Fibroblast of pulmonary artery (primary cell): ENCODE results near the gene BBS9.
A peak's percentile ranks its signal among the peaks of the same experiment; 100 is the strongest.
"Not testable (repeated sequence)": the region's sequence is repeated elsewhere in the genome, so short reads cannot be mapped to it uniquely, and the experiment has no call there.

Source experiments
- DNase-seq: peaks from one replicate; pipeline ENCODE4 v3.0.0-alpha.2; 2010; ENCODE audit warnings: low read depth
- H3K4me3 ChIP-seq: replicated peaks from 2 replicates; pipeline ENCODE4 v1.5.1; 2011; ENCODE audit warnings: low read depth, mild to moderate bottlenecking, control low read depth, low read length, moderate library complexity
- CTCF ChIP-seq: IDR thresholded peaks from 2 replicates; pipeline ENCODE4 v1.5.1; 2011; ENCODE audit warnings: mild to moderate bottlenecking, control low read depth, low read length, inconsistent platforms; ENCODE audit errors: missing control alignments

The BBS9 gene

GRCh38 chr7:33466203-33466602, 336.8 kb downstream of the BBS9 start:
- TF ChIP-seq CTCF, result no peak
- no peak for DNase-seq
- no peak overlapping the region for H3K4me3 ChIP-seq

GRCh38 chr7:33471636-33472242, 342.4 kb downstream of the BBS9 start:
- TF ChIP-seq CTCF, result no peak
- no peak for DNase-seq
- no peak overlapping the region for H3K4me3 ChIP-seq

GRCh38 chr7:33472348-33473025, 343.1 kb downstream of the BBS9 start:
- H3K4me3 ChIP-seq, result no peak overlapping the region
- TF ChIP-seq CTCF, result no peak
- no peak for DNase-seq

- no peak for DNase-seq
- no peak for TF ChIP-seq CTCF
- no peak overlapping the region for H3K4me3 ChIP-seq
Measured at GRCh38 chr7:33477719-33478480, 348.5 kb downstream of the BBS9 start.

GRCh38 chr7:33484476-33484875, 355.1 kb downstream of the BBS9 start:
- not testable (repeated sequence) for DNase-seq, H3K4me3 ChIP-seq

GRCh38 chr7:33485747-33486493, 356.6 kb downstream of the BBS9 start:
- no peak for TF ChIP-seq CTCF
- no peak overlapping the region for H3K4me3 ChIP-seq
- peak; percentile 36 for DNase-seq

- no peak overlapping the region for H3K4me3 ChIP-seq
- no peak for DNase-seq
- TF ChIP-seq CTCF, result no peak
Measured at GRCh38 chr7:33486633-33487032, 357.3 kb downstream of the BBS9 start.
